Testis (tissue), 2 donors: Measurements from ENCODE around the gene RNF113B.

ENCODE experiments used
- CTCF ChIP-seq, 3 experiments: fragments of 450-650 bp in 2 of 3; fragments of 200-600 bp in 1 of 3; sonication (generic) in 1 of 3; IDR thresholded peaks; one replicate each; pipeline ENCODE4 v1.5.1; 2016 to 2019; ENCODE audit warnings: antibody characterized with exemption in 3 of 3, mild to moderate bottlenecking in 2 of 3, moderate library complexity in 1 of 3
- POLR2A ChIP-seq: fragments of 450-650 bp; IDR thresholded peaks from one replicate; pipeline ENCODE4 v1.6.1; 2017; ENCODE audit warnings: antibody characterized with exemption, mild to moderate bottlenecking, moderate library complexity

- TF ChIP-seq CTCF (IDR thresholded peaks at IDR 0.05) = no peak
- TF ChIP-seq POLR2A = no peak
Measured at GRCh38 chr13:98141091-98141490, 36.0 kb downstream of the RNF113B start.
